ENCODE data around the gene STAT3. TPM values are rescaled to one million over a fixed set of nuclear protein-coding genes. Genes with fewer than 3 reads are reported as not detected.
A peak's percentile ranks its signal among the peaks of the same experiment; 100 is the strongest.

The STAT3 gene
- total and polyA plus RNA-seq, 2 of the 13 experiments (the other 11 are each of a cell fraction or from before 2014, with no cell fraction given): 61.8 to 62.4 TPM

DNA sequence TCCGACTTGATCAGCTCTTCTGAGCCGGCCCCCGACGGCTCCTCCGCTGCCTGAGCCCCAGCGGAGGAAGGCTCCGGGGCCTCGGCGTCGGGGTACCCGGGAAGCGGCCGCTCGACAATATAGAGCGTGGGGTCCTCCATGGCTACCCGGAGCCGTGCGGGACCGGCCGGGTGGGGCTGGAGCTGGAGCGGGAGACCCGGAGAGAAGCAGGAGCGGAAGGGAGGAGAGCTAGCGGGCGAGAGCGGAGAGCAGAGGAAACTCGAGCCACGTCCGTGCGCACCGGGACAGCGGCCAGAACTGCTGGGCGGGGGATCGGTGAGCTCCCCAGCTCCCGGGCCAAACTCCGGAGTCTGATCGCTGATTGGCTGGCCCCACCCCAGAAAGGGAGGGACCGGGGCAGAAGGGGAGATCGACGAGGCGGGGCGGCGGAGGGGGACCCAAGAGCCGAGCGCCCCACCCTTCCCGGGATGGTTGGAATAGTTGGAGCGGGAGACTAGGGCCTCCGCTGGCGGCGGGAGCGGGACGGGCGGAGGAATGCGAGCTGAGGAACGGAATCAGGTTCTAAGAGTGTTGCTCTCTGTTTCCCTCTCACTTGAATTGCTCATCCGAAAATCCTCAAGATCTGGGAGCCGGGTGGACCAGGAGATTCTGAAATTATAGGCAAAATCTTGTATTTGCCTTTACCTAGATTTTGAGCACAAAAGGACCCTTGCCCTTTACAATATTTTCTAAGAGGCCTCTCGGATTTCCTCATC lies 34.9 kb upstream of the STAT3 start, which contains the start of gene CAVIN1 (continued):
- TF ChIP-seq, protein P1, sequence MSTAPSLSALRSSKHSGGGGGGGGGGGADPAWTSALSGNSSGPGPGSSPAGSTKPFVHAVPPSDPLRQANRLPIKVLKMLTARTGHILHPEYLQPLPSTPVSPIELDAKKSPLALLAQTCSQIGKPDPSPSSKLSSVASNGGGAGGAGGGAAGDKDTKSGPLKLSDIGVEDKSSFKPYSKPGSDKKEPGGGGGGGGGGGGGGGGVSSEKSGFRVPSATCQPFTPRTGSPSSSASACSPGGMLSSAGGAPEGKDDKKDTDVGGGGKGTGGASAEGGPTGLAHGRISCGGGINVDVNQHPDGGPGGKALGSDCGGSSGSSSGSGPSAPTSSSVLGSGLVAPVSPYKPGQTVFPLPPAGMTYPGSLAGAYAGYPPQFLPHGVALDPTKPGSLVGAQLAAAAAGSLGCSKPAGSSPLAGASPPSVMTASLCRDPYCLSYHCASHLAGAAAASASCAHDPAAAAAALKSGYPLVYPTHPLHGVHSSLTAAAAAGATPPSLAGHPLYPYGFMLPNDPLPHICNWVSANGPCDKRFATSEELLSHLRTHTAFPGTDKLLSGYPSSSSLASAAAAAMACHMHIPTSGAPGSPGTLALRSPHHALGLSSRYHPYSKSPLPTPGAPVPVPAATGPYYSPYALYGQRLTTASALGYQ (CRISPR knock-in tag; IDR thresholded peaks at IDR 0.05): peak; percentile 76; the same call in 1 of the 2 replicates
- TF ChIP-seq NR2F1 (CRISPR knock-in tag; IDR thresholded peaks at IDR 0.05) (no peak), HHEX (CRISPR knock-in tag; IDR thresholded peaks at IDR 0.05) (no peak), GATAD1 (CRISPR knock-in tag; IDR thresholded peaks at IDR 0.05) (no peak; the same call in 1 of the 2 replicates), RBM39 (IDR thresholded peaks at IDR 0.05; ENCODE audit: low read depth, low read length, poor library complexity, severe bottlenecking) (peak; percentile 59), ZBTB42 (CRISPR knock-in tag; IDR thresholded peaks at IDR 0.05) (peak; percentile 43; the same call in 1 of the 2 replicates), MLLT10 (CRISPR knock-in tag; IDR thresholded peaks at IDR 0.05) (no peak), ZNF274 (CRISPR knock-in tag; IDR thresholded peaks at IDR 0.05) (0 out of 2 replicates have a peak, but pooled peaks have one; percentile 60), TAF15 (IDR thresholded peaks at IDR 0.05; ENCODE audit: low read depth, low read length, poor library complexity, severe bottlenecking) (no peak), FOXA3 (CRISPR knock-in tag; IDR thresholded peaks at IDR 0.05) (no peak), THAP11 (CRISPR knock-in tag; IDR thresholded peaks at IDR 0.05) (peak; percentile 44)
- TF ChIP-seq, protein P2, sequence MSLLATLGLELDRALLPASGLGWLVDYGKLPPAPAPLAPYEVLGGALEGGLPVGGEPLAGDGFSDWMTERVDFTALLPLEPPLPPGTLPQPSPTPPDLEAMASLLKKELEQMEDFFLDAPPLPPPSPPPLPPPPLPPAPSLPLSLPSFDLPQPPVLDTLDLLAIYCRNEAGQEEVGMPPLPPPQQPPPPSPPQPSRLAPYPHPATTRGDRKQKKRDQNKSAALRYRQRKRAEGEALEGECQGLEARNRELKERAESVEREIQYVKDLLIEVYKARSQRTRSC (CRISPR knock-in tag; IDR thresholded peaks at IDR 0.05; ENCODE audit: low read depth): no peak
- TF ChIP-seq, protein P3, sequence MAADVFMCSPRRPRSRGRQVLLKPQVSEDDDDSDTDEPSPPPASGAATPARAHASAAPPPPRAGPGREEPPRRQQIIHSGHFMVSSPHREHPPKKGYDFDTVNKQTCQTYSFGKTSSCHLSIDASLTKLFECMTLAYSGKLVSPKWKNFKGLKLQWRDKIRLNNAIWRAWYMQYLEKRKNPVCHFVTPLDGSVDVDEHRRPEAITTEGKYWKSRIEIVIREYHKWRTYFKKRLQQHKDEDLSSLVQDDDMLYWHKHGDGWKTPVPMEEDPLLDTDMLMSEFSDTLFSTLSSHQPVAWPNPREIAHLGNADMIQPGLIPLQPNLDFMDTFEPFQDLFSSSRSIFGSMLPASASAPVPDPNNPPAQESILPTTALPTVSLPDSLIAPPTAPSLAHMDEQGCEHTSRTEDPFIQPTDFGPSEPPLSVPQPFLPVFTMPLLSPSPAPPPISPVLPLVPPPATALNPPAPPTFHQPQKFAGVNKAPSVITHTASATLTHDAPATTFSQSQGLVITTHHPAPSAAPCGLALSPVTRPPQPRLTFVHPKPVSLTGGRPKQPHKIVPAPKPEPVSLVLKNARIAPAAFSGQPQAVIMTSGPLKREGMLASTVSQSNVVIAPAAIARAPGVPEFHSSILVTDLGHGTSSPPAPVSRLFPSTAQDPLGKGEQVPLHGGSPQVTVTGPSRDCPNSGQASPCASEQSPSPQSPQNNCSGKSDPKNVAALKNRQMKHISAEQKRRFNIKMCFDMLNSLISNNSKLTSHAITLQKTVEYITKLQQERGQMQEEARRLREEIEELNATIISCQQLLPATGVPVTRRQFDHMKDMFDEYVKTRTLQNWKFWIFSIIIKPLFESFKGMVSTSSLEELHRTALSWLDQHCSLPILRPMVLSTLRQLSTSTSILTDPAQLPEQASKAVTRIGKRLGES (CRISPR knock-in tag; IDR thresholded peaks at IDR 0.05; ENCODE audit: borderline replicate concordance): no peak
- TF ChIP-seq, protein P4, sequence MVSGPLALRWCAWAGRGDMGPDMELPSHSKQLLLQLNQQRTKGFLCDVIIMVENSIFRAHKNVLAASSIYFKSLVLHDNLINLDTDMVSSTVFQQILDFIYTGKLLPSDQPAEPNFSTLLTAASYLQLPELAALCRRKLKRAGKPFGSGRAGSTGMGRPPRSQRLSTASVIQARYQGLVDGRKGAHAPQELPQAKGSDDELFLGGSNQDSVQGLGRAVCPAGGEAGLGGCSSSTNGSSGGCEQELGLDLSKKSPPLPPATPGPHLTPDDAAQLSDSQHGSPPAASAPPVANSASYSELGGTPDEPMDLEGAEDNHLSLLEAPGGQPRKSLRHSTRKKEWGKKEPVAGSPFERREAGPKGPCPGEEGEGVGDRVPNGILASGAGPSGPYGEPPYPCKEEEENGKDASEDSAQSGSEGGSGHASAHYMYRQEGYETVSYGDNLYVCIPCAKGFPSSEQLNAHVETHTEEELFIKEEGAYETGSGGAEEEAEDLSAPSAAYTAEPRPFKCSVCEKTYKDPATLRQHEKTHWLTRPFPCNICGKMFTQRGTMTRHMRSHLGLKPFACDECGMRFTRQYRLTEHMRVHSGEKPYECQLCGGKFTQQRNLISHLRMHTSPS (CRISPR knock-in tag; IDR thresholded peaks at IDR 0.05; ENCODE audit: low read depth): no peak
- TF ChIP-seq, protein P5, sequence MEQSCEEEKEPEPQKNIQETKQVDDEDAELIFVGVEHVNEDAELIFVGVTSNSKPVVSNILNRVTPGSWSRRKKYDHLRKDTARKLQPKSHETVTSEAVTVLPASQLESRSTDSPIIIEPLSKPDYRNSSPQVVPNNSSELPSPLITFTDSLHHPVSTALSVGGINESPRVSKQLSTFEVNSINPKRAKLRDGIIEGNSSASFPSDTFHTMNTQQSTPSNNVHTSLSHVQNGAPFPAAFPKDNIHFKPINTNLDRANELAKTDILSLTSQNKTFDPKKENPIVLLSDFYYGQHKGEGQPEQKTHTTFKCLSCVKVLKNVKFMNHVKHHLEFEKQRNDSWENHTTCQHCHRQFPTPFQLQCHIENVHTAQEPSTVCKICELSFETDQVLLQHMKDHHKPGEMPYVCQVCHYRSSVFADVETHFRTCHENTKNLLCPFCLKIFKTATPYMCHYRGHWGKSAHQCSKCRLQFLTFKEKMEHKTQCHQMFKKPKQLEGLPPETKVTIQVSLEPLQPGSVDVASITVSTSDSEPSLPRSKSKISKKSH (CRISPR knock-in tag; IDR thresholded peaks at IDR 0.05; ENCODE audit: borderline replicate concordance): peak; percentile 77; the same call in 1 of the 2 replicates
- TF ChIP-seq, protein P6, sequence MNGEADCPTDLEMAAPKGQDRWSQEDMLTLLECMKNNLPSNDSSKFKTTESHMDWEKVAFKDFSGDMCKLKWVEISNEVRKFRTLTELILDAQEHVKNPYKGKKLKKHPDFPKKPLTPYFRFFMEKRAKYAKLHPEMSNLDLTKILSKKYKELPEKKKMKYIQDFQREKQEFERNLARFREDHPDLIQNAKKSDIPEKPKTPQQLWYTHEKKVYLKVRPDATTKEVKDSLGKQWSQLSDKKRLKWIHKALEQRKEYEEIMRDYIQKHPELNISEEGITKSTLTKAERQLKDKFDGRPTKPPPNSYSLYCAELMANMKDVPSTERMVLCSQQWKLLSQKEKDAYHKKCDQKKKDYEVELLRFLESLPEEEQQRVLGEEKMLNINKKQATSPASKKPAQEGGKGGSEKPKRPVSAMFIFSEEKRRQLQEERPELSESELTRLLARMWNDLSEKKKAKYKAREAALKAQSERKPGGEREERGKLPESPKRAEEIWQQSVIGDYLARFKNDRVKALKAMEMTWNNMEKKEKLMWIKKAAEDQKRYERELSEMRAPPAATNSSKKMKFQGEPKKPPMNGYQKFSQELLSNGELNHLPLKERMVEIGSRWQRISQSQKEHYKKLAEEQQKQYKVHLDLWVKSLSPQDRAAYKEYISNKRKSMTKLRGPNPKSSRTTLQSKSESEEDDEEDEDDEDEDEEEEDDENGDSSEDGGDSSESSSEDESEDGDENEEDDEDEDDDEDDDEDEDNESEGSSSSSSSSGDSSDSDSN (CRISPR knock-in tag; IDR thresholded peaks at IDR 0.05): peak; percentile 96
